PC-3 (cell line): Measurements from ENCODE around the gene MATCAP1.

Experiments used
- EZH2 ChIP-seq: fragments of 300-600 bp; sonication (generic); IDR thresholded peaks from one replicate; pipeline ENCODE4 v1.6.1; 2017; ENCODE audit warnings: antibody characterized with exemption, mild to moderate bottlenecking, low read length; ENCODE audit not compliant: unreplicated experiment
- TF ChIP-seq, protein P1 (sequence below): fragments of 300-600 bp; sonication (generic); conservative IDR thresholded peaks from 2 replicates; pipeline ENCODE4 v1.5.1; 2017; ENCODE audit warnings: antibody characterized with exemption, low read depth, mild to moderate bottlenecking, low read length

DNA sequence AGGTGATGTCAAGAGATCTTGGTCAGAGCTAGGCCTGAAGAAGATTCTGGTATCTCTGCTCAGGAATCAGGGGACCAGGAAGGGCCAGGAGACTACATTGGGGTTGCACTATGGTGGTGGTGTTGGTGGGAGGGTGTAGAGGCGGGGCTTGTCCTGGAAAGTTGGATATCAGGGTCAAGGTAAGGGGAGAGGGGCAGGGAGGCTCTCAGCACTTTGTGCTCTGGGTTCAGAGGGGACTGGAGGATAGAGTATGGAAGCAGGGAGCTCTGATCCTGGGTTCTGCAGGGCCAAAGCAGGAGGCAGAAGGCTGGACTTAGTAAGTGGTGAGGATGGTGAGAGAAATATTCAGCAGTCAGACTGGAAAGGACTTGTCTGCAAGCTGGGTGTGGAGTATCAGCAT is 10.4 kb downstream of the MATCAP1 start:
- TF ChIP-seq, protein P1, sequence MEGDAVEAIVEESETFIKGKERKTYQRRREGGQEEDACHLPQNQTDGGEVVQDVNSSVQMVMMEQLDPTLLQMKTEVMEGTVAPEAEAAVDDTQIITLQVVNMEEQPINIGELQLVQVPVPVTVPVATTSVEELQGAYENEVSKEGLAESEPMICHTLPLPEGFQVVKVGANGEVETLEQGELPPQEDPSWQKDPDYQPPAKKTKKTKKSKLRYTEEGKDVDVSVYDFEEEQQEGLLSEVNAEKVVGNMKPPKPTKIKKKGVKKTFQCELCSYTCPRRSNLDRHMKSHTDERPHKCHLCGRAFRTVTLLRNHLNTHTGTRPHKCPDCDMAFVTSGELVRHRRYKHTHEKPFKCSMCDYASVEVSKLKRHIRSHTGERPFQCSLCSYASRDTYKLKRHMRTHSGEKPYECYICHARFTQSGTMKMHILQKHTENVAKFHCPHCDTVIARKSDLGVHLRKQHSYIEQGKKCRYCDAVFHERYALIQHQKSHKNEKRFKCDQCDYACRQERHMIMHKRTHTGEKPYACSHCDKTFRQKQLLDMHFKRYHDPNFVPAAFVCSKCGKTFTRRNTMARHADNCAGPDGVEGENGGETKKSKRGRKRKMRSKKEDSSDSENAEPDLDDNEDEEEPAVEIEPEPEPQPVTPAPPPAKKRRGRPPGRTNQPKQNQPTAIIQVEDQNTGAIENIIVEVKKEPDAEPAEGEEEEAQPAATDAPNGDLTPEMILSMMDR, result no peak
- no peak for TF ChIP-seq EZH2
